ENCODE measurements around the gene SELENBP1. TPM values are rescaled to one million over a fixed set of nuclear protein-coding genes. Genes with fewer than 3 reads are reported as not detected.

The SELENBP1 gene
- total and polyA plus RNA-seq, 7 donors, result 12.7 to 89.2 (median 41.2) TPM

- H3K36me3 ChIP-seq (ENCODE audit: insufficient read depth in 1 of 2, low read depth in 1 of 2), result peaks cover 12 to 98% of the 10 kb centered on the region in 2 donors
These were observed 39.4 kb upstream of the SELENBP1 start for GRCh38 chr1:151411884-151412283.

GRCh38 chr1:151408891-151409290, 36.4 kb upstream of the SELENBP1 start:
- Histone ChIP-seq H3K4me1 (no peaks in the 10 kb centered on the region), H3K27ac (no peak overlapping the region), H3K27me3 (ENCODE audit: insufficient read depth in 3 of 3, low read length in 2 of 3) (no peaks in the 10 kb centered on the region), H3K4me3 (no peak overlapping the region), H3K9me3 (no peaks in the 10 kb centered on the region), H3K36me3 (ENCODE audit: insufficient read depth in 1 of 2, low read depth in 1 of 2) (peaks cover 16 to 99% of the 10 kb centered on the region in 2 donors)
- intact Hi-C loops (cut with DNase I), result loop anchor here in 1 of 2 donors (10.0 kb wide), 1 partner anchor 104 kb away; no protein-coding TSS in a partner anchor
- ATAC-seq, result no peak
- TF ChIP-seq, protein P1, sequence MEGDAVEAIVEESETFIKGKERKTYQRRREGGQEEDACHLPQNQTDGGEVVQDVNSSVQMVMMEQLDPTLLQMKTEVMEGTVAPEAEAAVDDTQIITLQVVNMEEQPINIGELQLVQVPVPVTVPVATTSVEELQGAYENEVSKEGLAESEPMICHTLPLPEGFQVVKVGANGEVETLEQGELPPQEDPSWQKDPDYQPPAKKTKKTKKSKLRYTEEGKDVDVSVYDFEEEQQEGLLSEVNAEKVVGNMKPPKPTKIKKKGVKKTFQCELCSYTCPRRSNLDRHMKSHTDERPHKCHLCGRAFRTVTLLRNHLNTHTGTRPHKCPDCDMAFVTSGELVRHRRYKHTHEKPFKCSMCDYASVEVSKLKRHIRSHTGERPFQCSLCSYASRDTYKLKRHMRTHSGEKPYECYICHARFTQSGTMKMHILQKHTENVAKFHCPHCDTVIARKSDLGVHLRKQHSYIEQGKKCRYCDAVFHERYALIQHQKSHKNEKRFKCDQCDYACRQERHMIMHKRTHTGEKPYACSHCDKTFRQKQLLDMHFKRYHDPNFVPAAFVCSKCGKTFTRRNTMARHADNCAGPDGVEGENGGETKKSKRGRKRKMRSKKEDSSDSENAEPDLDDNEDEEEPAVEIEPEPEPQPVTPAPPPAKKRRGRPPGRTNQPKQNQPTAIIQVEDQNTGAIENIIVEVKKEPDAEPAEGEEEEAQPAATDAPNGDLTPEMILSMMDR (IDR thresholded peaks at IDR 0.05), result no peak
- DNase-seq, result no peak

More at GRCh38 chr1:151411884-151412283, 39.4 kb upstream of the SELENBP1 start:
- no peaks in the 10 kb centered on the region for H3K9me3 ChIP-seq
- no peak overlapping the region for H3K27ac ChIP-seq
- intact Hi-C loops (cut with DNase I), result no loop called here
- no peak for ATAC-seq
- H3K4me3 ChIP-seq, result no peak overlapping the region
- TF ChIP-seq, protein P1 (IDR thresholded peaks at IDR 0.05), result no peak
- no peak for DNase-seq
- H3K4me1 ChIP-seq, result no peaks in the 10 kb centered on the region
- H3K27me3 ChIP-seq (ENCODE audit: insufficient read depth in 3 of 3, low read length in 2 of 3), result no peaks in the 10 kb centered on the region
- WGBS, 3 donors, result 81 to 90% (median 86%) methylated on average over 2 of the region's 2 CpGs

DNA sequence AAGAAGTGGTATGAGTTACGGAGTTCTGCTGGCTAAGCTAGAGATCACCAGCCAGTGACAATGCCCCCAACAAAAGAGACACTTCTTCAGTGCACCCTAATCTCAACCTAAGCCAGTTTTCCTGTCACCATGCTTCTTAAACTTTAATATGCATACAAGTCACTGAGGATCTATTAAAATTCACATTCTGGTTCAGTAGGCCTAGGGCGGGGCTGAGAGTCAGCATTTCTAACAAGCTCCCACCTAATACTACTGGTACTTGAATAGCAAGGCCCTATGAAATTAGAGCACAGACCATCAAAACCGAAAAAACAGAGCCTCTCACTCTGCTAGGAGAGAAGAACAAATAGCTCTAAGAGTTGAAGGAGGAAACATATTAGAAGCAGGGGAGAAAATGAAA, 34.8 kb upstream of the SELENBP1 start:
- H3K27ac ChIP-seq, result no peak overlapping the region
- H3K4me3 ChIP-seq, result no peak overlapping the region
- ATAC-seq (no peak), DNase-seq (no peak)
- WGBS, 3 donors, result 85 to 94% (median 94%) methylated on average over 3 of the region's 3 CpGs
- TF ChIP-seq, protein P1 (IDR thresholded peaks at IDR 0.05), result no peak
- peaks cover 16 to 100% of the 10 kb centered on the region in 2 donors for H3K36me3 ChIP-seq (ENCODE audit: insufficient read depth in 1 of 2, low read depth in 1 of 2)
- no peaks in the 10 kb centered on the region for H3K27me3 ChIP-seq (ENCODE audit: insufficient read depth in 3 of 3, low read length in 2 of 3)
- intact Hi-C loops (cut with DNase I), result loop anchor here in 1 of 2 donors (10.0 kb wide), 1 partner anchor 103 kb away; no protein-coding TSS in a partner anchor
- H3K4me1 ChIP-seq, result no peaks in the 10 kb centered on the region
- no peaks in the 10 kb centered on the region for H3K9me3 ChIP-seq

DNA sequence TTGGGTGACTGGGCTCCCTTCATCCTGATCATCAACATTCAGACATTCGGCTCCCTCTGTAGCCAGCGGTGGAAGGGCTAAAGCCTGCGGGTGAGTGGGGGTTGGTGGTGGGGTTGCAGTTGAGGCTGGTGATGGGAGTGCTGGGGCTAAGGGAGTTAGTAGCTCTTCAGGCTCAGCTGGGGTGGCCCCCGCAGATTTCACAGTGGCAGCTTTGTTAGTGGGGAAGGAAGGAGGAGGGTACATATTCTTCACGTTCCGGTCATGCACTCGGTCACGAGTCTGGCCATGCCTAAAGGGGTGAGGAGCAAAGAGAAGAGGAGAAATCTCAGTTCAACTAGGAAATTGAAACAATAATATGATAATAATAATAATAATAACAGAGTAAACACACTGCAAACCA, 33.7 kb upstream of the SELENBP1 start:
- H3K27ac ChIP-seq, result no peak overlapping the region
- H3K27me3 ChIP-seq (ENCODE audit: insufficient read depth in 3 of 3, low read length in 2 of 3), result no peaks in the 10 kb centered on the region
- no peak for ATAC-seq
- TF ChIP-seq, protein P1 (IDR thresholded peaks at IDR 0.05), result no peak
- H3K4me3 ChIP-seq, result no peak overlapping the region
- H3K9me3 ChIP-seq, result no peaks in the 10 kb centered on the region
- intact Hi-C loops (cut with DNase I), result loop anchor here in 1 of 2 donors (10.0 kb wide), 1 partner anchor 101 kb away; no protein-coding TSS in a partner anchor
- WGBS, 3 donors, result 83 to 86% (median 85%) methylated on average over 8 of the region's 8 CpGs
- peaks cover under 1% of the 10 kb centered on the region for H3K4me1 ChIP-seq
- DNase-seq, result no peak
- H3K36me3 ChIP-seq (ENCODE audit: insufficient read depth in 1 of 2, low read depth in 1 of 2), result peaks cover 15 to 100% of the 10 kb centered on the region in 2 donors
